ENCODE measurements around the gene CCDC28A.

Gene CCDC28A

DNA sequence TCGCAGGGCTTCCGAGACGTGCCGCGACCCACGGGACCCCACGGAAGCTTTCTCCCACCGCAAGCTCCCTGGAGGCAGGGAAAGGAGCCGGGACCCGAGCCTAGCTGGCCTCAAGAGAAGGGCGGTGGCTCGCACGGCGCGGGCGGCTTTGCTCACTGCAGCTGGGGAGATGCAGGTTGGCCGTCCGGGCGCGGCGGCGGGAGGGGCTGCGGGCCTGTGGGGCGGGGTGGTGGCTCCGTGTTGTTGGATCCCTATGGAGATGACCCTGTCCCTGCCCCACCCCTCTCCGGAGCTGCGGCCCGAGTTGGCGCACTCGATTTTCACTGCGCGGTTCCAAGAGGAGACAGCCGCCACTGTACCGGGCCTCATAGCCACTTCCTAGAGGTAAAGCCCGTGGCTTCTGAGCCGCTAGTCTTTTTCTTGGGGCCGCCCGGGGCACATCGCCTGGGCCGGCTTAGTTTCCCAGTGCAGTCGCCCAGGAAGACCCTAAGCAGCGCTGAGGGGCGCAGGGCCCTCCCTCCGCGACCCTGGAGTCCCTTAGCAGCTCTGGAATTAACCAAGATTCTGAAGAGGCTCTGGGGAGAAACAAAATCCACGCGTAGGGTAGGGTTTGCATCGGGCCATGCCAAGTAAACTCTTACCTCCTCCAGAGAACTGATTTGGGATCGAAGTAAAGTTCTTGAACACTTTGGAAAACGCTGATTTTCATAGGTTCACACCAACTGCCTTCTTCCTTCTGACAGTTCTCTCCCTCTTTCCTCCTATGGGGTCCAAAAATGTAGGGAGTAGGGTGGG is 22.4 kb downstream of the CCDC28A start, which contains the start of gene ECT2L:
Gene ECT2L, plus strand, starts transcription at position 279 of the 795 bp plus-strand sequence. CDS start 17,188 bp downstream, outside the sequence.
- no peak for DNase-seq (ENCODE audit: low read depth)

DNA sequence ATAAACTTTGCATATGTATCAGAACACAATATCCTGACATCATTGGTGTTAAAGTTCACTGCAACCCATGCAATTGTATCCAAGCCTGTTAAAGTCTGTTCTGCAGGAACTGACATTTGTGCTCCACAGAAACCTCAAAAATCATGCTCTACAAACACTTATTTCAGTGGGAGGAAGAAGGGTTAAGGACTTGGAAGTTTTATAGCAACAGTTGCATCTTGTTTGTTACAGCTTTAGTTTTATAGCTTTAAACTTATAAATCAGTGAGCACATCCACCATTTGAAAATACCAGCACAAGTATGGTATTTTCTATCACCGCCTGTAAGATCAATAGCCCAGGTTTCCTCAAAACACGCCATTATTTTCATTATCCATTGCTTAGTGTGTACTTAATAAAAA is 23.2 kb downstream of the CCDC28A start:
- no peak for DNase-seq (ENCODE audit: low read depth)

DNA sequence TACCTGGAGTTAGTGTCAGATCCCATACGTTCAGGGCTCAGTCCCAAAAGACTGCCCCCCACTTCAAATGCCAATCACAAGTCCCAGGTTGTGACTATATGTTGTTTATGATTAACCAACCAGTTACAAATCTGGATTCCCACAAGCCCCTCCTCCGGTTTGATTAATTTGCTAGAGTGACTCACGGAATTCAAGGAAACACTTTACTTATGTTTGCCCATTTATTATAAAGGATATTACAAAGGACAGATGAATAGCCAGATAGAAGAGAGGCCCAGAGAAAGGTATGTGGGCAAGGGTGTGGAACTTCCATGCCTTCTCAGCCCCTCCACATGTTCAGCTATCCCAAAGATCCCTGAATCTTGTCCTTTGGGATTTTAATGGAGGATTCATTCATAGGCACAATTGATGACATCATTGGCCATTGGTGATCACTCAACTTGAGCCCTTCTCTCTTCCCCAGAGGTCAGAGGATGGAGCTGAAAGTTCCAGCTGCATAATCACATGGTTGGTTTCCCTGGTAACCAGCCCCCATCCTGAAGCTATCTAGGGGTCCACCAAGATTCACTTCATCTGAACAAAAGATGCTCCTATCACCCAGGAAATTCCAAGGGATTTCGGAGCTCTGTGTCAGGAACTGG is 24.4 kb downstream of the CCDC28A start:
- no peak for DNase-seq (ENCODE audit: low read depth)

DNA sequence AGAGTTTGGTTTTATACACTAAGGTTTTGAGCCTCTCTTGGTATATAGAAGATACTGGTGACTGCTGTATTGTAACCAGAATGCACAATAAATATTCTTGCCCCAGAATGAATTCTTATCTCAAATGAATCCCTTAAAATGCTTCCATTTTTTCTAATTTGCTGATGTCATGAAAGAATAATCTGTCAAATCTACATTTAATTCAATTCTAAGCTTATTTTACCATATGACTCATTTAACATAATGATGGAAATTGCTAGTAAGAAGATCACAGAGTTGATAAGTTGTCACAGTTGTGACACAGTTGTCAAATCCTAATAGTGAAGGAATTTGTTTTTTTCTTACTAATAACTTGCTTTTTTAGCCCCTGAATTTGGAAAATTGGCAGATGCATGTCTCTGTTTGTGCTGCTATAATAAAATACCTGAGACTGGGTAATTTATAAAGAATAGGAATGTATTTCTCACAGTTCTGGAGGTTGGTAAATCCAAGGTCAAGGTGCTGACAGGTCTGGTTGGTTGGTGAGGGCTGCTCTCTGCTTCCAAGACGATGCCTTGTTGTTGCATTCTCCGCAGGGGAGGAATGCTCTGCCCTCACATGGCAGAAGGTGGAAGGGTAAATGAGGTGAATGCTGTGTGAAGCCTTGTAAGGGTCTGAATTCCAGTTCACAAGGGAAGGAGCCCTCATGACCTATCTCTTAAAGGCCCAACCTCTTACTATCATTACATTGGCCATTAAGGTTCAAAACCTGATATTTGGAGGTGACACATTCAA is 27.0 kb downstream of the CCDC28A start:
- DNase-seq (ENCODE audit: low read depth), result no peak

DNA sequence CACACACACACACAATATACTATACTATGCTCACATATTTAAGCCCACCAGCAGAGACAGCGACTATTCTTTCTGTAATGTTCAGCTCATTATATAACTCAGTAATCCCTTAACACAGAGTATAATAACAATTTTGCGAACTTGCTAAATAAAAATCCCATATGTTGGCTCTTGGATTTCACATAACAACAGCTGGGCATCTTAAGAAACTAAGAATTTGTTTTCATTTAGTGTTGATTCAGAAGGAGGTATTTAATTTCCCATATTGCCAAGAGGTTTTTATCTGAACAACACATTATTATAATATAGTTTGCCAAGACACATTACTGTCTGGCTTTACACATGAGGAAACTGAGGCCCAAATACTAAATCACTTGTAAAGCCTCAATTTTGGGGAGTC is 29.8 kb downstream of the CCDC28A start:
- DNase-seq (ENCODE audit: low read depth), result no peak

DNA sequence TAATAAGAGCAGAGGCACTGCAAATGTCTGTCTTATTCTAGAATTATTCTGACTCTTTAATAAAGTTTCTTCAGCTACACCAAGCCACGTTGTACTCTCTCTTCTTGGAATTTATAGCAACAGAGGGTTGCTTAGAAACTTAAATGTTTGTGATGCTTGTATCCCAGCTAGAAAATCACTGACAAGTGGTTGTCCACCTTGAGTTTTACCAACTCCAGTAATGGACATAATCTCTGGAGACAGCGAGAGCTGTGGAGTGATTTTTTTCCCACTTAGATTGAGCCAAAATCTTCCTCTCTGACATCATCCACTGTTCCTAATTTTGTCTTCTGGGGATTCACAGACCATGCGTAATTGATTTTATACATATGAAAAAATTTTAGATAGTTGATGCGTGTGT is 30.3 kb downstream of the CCDC28A start:
- DNase-seq (ENCODE audit: low read depth), result no peak

DNA sequence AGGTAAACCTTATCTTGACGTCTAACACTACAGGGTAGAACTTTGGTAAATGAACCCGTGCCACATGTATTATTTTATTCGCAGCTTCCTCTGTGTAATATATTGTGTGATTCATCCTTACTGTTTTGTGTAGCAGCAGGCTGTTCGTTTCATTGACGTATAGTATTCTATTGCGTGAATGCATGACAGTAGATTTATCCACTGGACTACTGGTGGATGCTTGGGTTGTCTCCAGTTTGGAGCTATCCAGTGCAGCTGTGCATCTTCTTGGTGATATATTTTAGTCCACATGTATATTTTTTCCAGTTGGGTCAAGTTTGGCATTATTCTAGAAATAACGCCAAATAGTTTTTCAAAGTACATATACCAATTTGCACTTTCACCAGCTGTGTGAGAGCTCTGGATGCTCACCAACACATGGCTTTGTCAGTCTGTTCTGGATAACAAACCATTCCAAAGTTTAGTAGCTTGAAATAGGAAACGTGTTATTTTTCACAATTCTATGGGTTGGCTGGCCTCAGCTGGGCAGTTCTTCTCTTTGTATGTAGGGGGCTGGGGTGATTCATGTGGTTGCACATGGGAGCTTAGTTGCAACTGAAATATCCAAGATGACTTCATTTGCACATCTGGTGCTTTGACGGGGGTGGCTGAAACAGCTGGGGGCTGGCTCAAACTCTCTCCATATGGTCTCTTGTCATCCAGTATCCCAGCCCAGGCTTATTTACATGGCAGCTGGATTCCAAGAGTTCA is 31.6 kb downstream of the CCDC28A start:
- no peak for DNase-seq (ENCODE audit: low read depth)

DNA sequence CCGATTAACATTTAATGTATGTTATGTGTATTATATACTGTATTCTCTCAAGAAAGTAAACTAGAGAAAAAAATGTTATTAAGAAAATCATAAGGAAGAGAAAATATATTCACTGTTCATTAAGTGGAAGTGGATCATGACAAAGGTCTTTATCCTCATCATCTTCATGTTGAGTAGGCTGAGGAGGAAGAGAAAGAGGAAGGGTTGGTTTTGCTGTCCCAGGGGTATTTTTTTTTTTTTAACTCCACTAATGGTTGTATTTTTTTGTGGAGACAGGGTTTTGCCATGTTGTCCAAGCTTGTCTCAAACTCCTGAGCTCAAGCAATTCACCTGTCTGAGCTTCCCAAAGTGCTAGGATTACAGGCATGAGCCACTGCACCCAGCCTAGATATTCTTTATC is 33.3 kb downstream of the CCDC28A start:
- no peak for DNase-seq (ENCODE audit: low read depth)

DNA sequence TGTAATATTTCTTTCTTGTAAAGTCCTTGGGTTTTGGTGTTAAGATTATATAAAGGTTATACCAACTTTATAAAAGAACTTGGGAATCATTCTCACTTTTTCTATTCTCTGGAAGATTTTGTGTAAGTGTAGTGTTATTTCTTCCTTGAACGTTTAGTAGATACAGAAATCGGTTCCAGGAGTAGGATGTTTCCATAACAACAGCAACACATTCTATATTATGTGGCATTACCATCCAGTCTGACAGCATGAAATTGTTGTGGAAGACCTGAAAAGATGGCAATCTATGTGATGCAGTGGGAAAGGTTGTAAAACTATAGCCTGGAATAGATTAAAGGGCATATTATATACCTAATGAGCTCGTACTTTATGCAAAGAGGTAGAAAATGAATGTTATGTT is 36.1 kb downstream of the CCDC28A start:
- no peak for DNase-seq (ENCODE audit: low read depth)

DNA sequence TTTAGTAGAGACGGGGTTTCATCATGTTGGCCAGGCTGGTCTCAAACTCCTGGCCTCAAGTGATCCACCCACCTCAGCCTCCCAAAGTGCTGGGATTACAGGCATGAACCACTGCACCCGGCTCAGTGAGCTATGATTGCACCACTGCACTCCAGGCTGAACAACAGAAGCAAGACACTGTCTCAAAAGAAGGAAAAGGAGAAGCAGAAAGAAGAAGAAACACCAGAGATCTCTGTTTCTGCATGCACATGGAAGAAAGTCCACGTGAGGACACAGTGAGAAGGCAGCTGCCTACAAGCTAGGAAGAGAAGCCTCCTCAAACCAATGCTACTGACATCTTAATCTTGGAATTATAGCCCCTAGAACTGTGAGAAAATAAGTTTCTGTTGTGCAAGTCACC is 38.3 kb downstream of the CCDC28A start:
- DNase-seq (ENCODE audit: low read depth), result no peak

DNA sequence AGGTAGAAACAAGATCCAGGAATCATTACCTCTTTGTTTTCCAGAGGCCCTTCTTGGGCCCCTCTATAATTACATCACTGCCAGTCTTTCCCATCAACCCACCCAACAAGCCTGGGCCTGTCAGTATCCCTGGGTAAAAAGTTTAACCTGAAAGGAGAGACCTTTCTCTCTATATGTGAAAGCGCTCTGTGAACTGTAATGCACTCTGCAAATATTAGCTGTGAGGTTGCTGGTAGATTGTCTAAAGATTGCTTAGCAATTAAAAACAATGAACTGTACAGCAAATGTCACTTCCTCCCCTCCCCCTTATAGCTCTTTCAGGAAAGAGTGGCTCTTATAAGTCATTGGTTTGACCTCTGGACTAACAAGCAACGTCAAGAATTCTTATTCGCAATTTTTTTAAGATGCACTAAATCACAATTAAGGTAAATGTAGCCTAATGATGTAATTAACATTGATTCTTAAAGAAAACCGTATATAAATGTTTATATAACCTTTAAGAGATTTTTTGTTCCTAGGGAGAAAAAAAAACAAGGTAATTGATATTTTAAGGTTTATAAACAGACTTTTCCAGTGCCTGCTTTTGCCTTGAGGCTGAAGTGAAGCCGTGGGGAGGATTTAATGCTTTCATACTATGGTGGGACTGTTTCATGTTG is 40.7 kb downstream of the CCDC28A start:
- no peak for DNase-seq (ENCODE audit: low read depth)

DNA sequence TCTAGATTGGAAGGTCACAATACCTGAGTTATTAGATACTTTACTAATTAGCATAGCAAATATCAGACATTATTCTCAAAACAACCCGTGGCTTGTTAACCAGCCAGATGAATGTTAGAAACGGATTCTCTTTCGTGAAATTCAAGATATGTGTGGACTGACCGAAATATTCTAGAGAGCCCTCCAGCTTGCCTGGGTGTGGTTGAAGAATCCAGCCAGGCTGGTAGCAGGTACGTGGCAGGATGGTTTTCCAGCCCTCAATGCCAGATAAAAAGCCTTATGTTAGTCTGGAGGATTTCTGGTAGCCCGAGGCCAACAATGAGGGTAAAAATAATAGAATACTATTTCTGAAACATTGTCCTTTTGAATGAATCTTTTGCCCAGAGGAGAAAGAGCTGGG is 41.7 kb downstream of the CCDC28A start:
- no peak for DNase-seq (ENCODE audit: low read depth)

DNA sequence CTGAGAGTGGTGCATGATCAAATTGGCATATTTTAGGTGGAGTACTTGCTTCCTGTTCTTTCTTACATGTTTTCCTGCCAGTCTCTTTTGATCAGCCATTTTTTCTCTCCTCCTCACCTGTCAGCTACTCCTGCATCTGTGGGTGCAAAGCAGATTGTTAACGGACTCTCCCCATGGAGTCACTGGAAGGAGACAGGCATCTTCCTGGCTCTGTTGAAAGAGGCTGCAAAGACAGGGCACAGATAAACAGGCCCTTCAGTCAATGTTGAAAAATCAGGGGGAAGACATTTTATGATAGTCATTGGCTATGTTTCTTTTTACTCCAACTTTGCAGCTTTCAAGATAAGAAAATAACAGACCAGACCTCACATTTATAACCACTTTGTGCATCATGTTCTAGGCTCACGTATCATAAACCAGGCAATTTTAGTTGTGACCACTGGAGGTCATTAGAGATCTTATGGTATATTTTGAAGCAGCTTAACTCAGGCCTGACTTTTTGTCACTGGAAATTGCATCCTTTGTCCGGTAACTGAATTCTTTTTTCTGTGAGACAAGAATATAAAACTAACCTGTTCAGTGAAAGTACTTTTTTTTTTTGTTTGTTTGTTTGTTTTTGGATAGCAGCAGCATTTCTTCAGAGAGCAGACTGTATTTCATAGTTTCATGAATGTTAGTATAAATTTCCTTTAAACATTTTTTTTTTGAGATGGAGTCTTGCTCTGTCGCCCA is 42.4 kb downstream of the CCDC28A start:
- no peak for DNase-seq (ENCODE audit: low read depth)

DNA sequence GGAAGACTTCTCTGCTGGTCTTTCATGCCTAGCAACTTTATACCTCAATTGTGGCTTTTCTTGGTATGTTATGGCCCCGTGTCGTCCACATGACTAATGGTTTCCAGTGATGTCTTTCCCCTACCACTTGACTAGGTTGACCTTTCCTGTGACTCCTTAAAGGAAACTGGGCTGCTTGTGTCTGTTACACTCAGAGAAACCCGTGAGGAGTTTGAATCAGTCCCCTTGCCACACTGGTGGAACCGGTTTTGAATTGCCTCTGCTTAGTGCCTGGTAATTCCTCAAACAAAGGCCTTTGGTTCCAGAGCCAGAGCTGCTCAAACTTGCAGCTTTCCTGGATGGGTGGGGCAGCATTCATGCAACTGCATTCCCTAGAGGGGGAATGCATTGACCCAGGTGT is 44.2 kb downstream of the CCDC28A start:
- no peak for DNase-seq (ENCODE audit: low read depth)

DNA sequence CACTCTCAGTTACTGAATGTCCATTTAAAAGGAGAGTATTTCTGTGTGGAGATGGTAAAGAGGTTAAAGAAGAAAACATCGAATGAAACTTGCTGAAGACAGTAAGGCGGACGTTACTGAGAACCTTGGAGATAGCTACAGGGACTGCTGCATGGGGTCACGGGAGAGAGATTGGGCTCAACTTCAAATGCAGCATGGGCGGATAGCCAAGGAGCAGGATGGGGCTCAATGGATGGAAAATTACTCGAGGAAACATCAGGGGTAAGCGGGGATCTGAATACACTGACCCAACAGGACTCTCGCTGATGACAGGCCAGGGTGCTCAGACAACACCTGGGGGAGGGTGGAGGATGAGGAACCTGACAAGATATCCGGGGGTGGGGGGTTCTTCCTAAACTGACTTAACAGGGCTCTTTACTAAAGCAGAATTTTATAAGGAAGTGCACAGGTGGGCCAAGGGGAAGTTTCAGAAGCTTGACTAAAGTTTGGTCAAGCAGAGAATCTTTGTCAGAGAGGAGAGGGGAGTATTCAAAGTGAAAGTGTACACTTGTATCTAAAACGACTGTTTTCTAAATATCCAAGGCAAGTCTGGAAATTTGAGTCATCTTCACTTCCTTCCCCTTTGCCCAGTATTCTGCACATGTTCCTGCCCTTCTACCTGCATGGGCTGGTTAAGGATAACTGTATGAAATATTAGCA is 45.1 kb downstream of the CCDC28A start:
- no peak for DNase-seq (ENCODE audit: low read depth)

DNA sequence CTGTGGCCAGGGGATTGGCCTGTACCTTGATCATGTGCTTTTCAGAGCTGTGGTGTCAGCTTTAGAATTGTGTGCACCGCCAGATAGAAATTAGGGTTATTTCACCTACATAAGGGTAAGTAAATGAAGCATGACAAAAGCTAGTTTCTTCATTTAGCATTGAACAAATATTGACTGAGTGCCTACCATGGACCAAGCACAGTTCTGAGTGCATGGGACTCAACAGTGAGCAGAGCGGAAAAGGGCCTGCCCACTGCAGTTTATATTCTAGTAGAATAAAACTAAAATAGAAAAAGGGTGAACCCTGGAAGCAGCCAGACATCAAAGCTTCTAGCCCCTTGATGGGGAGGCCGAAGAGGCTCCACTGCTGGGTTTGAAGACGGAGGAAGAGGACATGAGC is 48.0 kb downstream of the CCDC28A start:
- no peak for DNase-seq (ENCODE audit: low read depth)

DNA sequence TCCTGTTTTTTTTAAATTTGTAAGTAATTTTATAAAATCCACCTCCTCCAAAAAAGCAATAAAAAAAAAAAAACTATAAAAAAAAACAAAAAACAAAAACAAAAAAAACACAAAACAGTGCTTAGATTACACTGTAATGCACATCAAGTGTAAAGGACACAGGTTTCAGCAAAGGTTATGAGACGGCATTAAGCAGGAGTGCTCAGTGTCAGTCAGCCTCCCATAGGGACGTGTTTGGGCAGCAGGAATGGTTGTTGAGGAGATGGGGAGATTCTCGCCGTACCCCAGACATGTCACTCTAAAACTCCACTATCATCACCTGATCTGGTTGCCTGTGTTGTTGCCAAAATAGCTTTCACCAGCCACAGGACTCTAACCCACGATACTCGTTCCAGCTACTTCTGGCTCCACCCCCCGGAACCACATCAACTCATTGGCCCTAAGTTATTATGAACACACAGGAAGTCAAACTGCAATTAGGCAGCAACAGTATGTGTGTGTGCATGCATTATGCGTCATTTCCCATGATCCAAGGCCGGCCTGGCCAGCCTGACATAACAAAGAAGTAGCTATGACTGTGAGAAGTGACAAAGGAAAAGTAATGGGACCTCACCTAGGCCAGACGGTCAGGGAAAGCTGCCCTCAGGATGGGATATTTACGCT is 51.0 kb downstream of the CCDC28A start:
- no peak for DNase-seq (ENCODE audit: low read depth)

DNA sequence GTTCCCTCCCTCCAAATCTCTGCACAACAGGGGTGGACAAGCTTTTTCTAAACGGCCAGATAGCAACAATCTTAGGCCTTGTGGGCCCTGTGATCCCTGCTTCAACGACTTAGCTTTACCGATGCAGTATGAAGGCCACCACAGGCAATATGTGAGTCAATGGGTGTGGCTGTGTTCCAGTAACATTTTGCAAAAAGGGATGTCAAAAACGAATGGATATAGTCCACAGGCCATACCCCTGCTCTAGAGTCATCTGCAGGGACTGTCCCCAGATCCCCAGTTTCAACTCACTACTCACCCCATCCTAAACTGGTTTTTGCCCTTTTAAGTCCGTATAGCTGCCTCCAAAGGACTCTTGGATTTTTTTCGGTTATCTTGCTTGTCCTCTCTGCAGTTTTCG is 56.7 kb downstream of the CCDC28A start:
- no peak for DNase-seq (ENCODE audit: low read depth)

DNA sequence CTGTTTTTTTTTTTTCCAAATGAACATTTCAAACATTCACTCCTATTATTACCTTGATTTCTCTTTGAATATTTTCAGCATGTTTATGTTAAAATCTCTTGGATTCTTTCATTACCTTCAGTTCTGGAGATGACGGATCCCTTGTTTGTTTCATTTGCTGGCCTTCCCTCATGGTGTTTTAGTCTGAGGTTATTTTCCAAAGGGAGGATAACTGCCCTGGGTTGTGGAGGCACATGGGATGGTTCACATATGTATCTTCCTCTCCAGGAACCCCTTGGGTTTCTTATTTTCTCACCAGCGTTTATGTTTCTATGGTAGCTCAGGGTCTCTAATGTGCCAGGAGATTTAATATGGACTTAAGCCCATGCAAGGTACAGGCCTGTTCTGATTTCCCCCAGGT is 58.6 kb downstream of the CCDC28A start:
- DNase-seq (ENCODE audit: low read depth), result no peak

Data from T-helper 22 cell (primary cell).